Smooth muscle cell (in vitro differentiated cells): ENCODE data around the gene DENND5A. TPM values are rescaled to one million over a fixed set of nuclear protein-coding genes. Genes with fewer than 3 reads are reported as not detected.

Source experiments
- DNase-seq: peaks from one replicate; lab custom pipeline; 2025; ENCODE audit not compliant: unreplicated experiment; lab: John Stamatoyannopoulos, UW
- H2AFZ ChIP-seq: fragments of 200-600 bp; sonication (generic); 2 replicates; pipeline ENCODE4 v1.6.0; 2016; ENCODE audit warnings: antibody characterized with exemption, low read depth, mild to moderate bottlenecking
- H3F3A ChIP-seq: fragments of 200-600 bp; sonication (generic); 2 replicates; pipeline ENCODE4 v1.6.0; 2017; ENCODE audit warnings: antibody characterized with exemption, low read depth
- H3K27ac ChIP-seq: fragments of 200-600 bp; sonication (generic); 2 replicates; pipeline ENCODE4 v1.5.1; 2016; ENCODE audit warnings: low read depth, mild to moderate bottlenecking
- H3K27me3 ChIP-seq: fragments of 200-600 bp; sonication (generic); 2 replicates; pipeline ENCODE4 v1.6.1; 2016; ENCODE audit warnings: low read depth, mild to moderate bottlenecking
- H3K36me3 ChIP-seq: fragments of 200-600 bp; sonication (generic); 2 replicates; pipeline ENCODE4 v1.5.1; 2016; ENCODE audit warnings: low read depth
- H3K4me1 ChIP-seq: fragments of 200-600 bp; sonication (generic); 2 replicates; pipeline ENCODE4 v1.5.1; 2016; ENCODE audit warnings: low read depth
- H3K4me2 ChIP-seq: fragments of 200-600 bp; sonication (generic); 2 replicates; pipeline ENCODE4 v1.6.0; 2016; ENCODE audit warnings: mild to moderate bottlenecking
- H3K4me3 ChIP-seq: fragments of 200-600 bp; sonication (generic); 2 replicates; pipeline ENCODE4 v1.5.1; 2016; ENCODE audit warnings: mild to moderate bottlenecking
- H3K79me2 ChIP-seq: fragments of 200-600 bp; sonication (generic); 2 replicates; pipeline ENCODE4 v1.6.0; 2016; ENCODE audit warnings: low read depth, mild to moderate bottlenecking
- H3K9ac ChIP-seq: fragments of 200-600 bp; sonication (generic); 2 replicates; pipeline ENCODE4 v1.6.0; 2016; ENCODE audit warnings: low read depth
- H3K9me3 ChIP-seq: fragments of 200-600 bp; sonication (generic); replicated peaks from 2 replicates; pipeline ENCODE4 v1.5.1; 2016; ENCODE audit warnings: low read depth
- H4K20me1 ChIP-seq: fragments of 200-600 bp; sonication (generic); 2 replicates; pipeline ENCODE4 v1.6.0; 2016; ENCODE audit warnings: low read depth
- CTCF ChIP-seq: fragments of 200-600 bp; sonication (generic); IDR thresholded peaks from 2 replicates; pipeline ENCODE4 v1.5.1; 2017; ENCODE audit warnings: borderline replicate concordance, mild to moderate bottlenecking, antibody characterized with exemption; ENCODE audit not compliant: insufficient read depth, poor library complexity, severe bottlenecking
- WGBS: methylation state at CpG from one replicate; pipeline ENCODE4 v1.1.7; 2016; ENCODE audit warnings: low lambda C conversion rate; 5-methylcytosine and 5-hydroxymethylcytosine counted together
- polyA plus RNA-seq: library from polyadenylated mRNA; unstranded; fragments of >200 nt; fragmentation: Nextera tagmentation; extraction: Ambion mirVana; gene quantifications from 2 replicates; pipeline ENCODE4 v1.2.1, GENCODE V29; 2016
- total RNA-seq: library from RNA; depleted of rRNA; stranded (reverse); fragments of >200 nt; gene quantifications from 2 replicates; pipeline ENCODE4 v1.2.3, GENCODE V29; 2014

DENND5A gene
- total and polyA plus RNA-seq, 2 experiments from 2014 or later, result 42.0 to 66.1 TPM

- H3K4me1 ChIP-seq, result no peaks in the 10 kb centered on the region
These were observed 155.1 kb downstream of the DENND5A start for GRCh38 chr11:9109858-9110731.

GRCh38 chr11:9104580-9104979 is 160.6 kb downstream of the DENND5A start:
- Histone ChIP-seq H3K4me2 (no peak overlapping the region), H3K9me3 (no peaks in the 10 kb centered on the region), H2AFZ (no peak overlapping the region), H3K4me3 (no peak overlapping the region), H3K9ac (no peak overlapping the region), H3K36me3 (no peaks in the 10 kb centered on the region), H3K4me1 (no peaks in the 10 kb centered on the region), H3K27me3 (no peaks in the 10 kb centered on the region), H4K20me1 (no peaks in the 10 kb centered on the region), H3K27ac (no peak overlapping the region), H3K79me2 (no peaks in the 10 kb centered on the region), H3F3A (no peaks in the 10 kb centered on the region)
- TF ChIP-seq CTCF, result no peak
- WGBS, result 93% methylated on average over 7 of the region's 7 CpGs
- DNase-seq, result no peak

More at GRCh38 chr11:9109858-9110731, 155.1 kb downstream of the DENND5A start:
- H3F3A ChIP-seq, result no peaks in the 10 kb centered on the region
- no peak overlapping the region for H3K4me3 ChIP-seq
- peaks cover 4% of the 10 kb centered on the region for H3K36me3 ChIP-seq
- no peaks in the 10 kb centered on the region for H3K79me2 ChIP-seq
- H3K27me3 ChIP-seq, result no peaks in the 10 kb centered on the region
- TF ChIP-seq CTCF, result no peak
- H2AFZ ChIP-seq, result no peak overlapping the region
- H3K9ac ChIP-seq, result no peak overlapping the region
- no peak overlapping the region for H3K4me2 ChIP-seq
- DNase-seq, result no peak
- H3K27ac ChIP-seq, result no peak overlapping the region
- H4K20me1 ChIP-seq, result no peaks in the 10 kb centered on the region
- 88% methylated on average over 3 of the region's 3 CpGs for WGBS
- peaks cover 12% of the 10 kb centered on the region for H3K9me3 ChIP-seq

GRCh38 chr11:9103542-9104276 is 161.4 kb downstream of the DENND5A start:
- Histone ChIP-seq H3K4me2 (no peak overlapping the region), H3K9ac (no peak overlapping the region), H3K36me3 (no peaks in the 10 kb centered on the region), H3F3A (no peaks in the 10 kb centered on the region), H3K27ac (no peak overlapping the region), H3K79me2 (no peaks in the 10 kb centered on the region), H3K27me3 (no peaks in the 10 kb centered on the region), H3K4me3 (no peak overlapping the region), H3K4me1 (no peaks in the 10 kb centered on the region), H4K20me1 (no peaks in the 10 kb centered on the region), H3K9me3 (no peaks in the 10 kb centered on the region), H2AFZ (no peak overlapping the region)
- no peak for DNase-seq
- WGBS, result 96% methylated on average over 7 of the region's 7 CpGs
- no peak for TF ChIP-seq CTCF
